HG02798 (cell line): ENCODE data around the gene OAS3.
"Not testable (repeated sequence)": the region's sequence is repeated elsewhere in the genome, so short reads cannot be mapped to it uniquely, and the experiment has no call there.

Source experiments
- ATAC-seq: cut with Tn5 transposase; IDR thresholded peaks from one replicate; pipeline ENCODE4 v1.9.1; 2021; ENCODE audit warnings: mild to moderate bottlenecking; ENCODE audit not compliant: unreplicated experiment, poor library complexity

The OAS3 gene, protein sequence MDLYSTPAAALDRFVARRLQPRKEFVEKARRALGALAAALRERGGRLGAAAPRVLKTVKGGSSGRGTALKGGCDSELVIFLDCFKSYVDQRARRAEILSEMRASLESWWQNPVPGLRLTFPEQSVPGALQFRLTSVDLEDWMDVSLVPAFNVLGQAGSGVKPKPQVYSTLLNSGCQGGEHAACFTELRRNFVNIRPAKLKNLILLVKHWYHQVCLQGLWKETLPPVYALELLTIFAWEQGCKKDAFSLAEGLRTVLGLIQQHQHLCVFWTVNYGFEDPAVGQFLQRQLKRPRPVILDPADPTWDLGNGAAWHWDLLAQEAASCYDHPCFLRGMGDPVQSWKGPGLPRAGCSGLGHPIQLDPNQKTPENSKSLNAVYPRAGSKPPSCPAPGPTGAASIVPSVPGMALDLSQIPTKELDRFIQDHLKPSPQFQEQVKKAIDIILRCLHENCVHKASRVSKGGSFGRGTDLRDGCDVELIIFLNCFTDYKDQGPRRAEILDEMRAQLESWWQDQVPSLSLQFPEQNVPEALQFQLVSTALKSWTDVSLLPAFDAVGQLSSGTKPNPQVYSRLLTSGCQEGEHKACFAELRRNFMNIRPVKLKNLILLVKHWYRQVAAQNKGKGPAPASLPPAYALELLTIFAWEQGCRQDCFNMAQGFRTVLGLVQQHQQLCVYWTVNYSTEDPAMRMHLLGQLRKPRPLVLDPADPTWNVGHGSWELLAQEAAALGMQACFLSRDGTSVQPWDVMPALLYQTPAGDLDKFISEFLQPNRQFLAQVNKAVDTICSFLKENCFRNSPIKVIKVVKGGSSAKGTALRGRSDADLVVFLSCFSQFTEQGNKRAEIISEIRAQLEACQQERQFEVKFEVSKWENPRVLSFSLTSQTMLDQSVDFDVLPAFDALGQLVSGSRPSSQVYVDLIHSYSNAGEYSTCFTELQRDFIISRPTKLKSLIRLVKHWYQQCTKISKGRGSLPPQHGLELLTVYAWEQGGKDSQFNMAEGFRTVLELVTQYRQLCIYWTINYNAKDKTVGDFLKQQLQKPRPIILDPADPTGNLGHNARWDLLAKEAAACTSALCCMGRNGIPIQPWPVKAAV

DNA sequence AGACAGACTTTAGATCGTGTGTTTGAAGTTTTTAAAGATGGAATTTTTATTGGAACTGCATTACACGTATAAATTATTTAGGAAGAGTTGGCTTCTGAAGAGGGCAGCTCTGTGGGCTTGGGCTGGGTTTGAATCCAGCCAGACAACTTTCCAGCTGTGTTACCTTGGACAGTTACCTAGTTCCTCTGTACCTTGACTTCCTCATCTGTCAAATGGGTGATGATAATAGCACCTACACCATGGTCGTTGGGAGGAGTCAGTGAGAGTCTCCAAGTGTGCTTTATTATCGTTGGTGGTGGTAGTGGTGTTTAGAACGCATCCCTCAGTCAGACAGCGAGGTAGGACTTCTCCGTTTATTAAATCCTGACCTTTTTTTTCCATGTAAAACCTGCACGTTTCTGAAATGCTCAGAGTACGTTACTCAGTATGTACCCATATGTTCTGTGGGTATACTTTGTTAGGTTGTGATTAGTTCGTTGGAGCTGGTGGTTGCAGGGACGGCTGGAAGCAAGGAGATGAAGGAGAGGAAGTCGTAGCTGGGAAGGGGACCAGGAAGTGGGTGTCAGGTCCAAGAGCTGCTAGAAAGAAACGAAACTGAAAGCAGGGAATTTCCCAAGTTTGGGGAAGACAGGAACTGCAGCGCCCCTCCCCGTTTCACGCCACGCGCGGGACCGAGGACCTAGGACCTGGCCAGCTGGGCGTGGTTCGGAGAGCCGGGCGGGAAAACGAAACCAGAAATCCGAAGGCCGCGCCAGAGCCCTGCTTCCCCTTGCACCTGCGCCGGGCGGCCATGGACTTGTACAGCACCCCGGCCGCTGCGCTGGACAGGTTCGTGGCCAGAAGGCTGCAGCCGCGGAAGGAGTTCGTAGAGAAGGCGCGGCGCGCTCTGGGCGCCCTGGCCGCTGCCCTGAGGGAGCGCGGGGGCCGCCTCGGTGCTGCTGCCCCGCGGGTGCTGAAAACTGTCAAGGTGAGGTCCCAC, at the start of gene OAS3:
Gene OAS3 (plus strand): TSS at position 734 of the 979 bp plus-strand sequence. CDS start 57 bp downstream, at position 791.
- ATAC-seq, result peak; percentile 37

DNA sequence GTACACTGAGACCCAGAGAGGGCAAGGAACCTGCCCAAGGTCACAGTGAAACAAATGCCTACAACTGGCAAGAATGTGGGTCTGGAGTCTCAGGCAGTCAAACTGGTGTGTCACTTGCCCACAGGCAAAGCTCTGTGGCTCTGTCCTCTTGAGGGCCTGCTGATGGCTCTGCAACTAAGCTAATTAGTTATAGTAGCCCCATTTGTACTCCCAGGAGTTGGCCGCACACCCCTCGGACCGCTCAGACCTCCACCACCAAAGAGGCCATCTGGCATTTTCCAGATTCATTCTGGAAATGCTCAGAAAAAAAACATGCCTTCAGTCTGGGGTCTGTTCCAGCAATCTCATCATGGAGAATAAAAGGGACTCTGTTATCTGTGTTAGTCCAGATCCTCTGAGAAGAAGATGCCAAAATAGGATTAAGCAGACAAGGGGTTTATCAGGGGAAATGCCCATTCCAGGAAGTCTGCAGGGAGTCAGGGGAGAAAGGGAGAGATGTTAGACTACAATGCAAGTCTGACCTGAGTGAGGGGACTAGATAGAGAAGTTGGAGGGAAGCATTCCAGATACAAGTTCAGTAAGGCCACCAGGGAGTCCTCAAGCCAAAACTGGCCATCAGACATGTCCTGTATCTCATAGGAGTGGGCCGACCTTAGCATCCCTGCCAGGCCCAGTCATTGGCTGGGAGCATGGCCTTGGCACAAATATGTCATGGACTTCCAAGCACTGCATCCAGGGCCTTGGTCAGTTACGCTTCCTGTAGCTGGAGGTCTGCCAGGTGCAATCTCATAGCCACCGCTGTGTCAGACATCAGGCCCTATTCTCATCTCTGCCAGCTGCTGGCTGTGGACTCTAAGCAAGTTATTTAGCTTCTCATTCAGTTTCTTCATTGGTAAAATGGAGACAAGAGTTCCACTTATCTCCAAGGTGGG, 46.9 kb upstream of the OAS3 start:
- no peak for ATAC-seq

DNA sequence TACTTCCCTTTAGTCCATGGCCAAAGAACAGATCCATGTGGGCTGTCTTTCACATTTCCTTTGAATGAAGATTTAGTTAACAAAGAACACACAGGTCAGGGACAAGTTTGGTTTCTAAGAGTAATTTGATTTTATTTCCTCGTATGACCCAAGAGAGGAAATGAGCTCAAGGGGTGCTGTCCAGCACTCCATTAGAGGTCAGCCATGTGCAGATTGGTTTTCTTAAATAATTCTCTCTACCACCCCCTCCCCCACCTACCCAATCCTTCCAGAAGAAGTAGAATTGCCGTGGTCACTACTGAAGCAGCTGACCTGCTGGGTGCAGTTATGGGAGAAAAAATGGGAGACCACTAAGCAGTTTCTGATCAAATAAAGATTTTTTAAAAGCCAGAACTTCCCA, 45.4 kb upstream of the OAS3 start:
- ATAC-seq, result no peak

DNA sequence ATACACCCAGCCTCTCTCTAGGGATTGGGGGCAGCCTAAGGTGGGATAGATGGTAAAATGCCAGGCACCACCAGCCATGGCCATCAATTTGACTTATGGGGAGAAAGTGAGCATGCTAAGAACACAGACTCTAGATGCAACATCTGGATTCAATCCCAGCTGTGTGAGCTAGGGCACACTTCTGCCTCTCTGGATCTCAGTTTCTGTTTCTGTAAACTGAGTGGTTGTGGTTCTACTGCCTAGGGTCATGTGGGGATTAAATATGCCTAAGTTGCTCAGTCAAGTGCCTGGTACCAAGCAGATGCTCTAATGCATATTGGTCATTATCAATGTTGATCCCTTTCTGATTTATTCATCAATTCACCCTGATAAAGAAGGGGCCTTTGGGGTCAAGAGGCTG, 44.1 kb upstream of the OAS3 start:
- ATAC-seq, result peak; percentile 57

DNA sequence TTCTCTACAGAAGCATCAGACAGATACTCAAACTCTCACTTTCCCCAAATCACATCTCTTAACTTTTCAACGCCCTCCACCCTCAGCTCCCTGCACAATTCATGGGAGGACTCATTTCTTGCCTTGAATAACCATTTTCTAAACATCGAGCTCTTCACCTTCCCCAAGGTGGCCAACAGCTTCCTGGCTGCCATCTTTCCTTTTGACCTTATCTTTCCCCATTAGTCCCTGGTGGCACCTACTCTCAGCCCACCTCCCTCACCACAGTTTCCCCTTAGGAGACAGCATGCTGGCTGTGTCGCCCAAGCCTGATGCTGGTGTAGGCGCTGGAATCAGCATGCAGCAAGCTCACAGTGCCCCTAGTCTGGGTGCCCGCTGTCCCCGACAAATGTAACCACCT, 39.9 kb upstream of the OAS3 start:
- no peak for ATAC-seq

DNA sequence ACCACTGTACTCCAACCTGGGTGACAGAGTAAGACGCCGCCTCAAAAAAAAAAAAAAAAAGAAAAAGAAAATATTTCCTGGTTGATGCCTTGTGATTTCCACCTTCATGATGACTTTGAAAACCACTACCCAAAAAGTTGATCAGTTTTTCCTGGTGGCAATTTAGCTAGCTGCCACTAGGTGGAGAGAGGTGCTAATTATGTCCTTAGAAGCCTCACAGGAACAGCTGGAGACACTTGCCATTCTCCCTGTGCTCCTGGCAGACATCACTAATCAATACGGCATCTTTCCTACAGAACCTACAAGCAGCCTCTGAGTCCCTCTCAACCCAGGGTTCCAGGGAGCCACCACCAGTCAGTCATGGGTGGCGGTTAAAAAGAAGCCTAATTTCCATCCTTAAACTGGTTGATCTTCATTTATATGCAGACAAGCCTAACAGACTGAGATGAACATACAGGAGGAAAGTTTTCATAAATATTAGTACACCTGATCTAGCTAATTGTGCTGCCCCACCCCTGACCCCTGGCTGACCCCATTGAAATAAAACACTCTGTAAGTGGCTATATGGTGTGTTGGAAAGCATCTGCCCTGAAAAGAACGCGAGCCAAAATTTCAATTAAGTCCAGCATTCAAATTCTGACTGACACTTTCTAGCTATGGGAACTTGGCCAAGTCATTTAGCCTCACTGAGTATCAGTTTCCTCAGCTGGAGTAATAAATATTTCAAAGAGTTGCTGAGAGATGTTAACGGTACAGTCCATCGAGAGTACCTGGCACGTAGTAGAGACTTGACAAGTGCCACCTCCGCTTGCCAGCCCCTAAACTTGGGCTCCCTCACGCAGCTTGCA, 37.8 kb upstream of the OAS3 start:
- ATAC-seq, result no peak

DNA sequence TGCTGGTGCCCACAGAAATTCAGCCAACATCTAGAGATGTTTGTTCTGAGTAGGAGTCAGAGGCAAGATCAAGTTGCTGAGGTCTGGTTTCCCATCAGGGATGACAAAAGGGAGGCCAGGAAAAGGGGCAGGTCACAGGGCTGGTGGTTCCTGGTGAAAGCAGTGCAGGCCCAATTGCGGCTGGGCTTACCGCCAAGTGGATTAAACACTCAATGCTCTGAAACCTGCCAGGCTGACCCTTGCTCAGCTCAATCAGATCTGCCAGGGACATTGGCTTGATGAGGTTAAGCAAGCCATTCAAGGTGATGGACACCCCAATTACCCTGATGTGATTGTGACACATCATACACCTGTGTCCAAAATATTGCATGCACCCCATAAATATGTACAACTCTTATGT, 37.0 kb upstream of the OAS3 start:
- no peak for ATAC-seq

DNA sequence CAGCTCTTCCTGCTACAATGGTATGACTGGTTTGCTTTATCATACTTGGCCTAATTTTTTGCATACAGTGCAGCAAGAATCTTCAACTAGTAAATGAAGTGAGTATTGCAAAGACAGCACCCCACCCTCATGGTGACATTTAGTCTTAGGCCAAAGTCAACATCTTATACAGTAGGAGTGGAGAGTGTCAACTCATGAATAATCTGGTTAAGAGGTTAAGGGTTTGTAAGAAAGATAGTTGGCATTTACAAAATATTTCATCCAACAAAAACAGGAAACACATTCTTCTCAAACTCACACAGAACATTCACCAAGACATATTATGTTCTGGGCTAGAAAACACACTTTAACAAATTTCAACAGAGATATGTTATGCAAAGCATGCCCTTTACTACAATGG, 33.7 kb upstream of the OAS3 start:
- ATAC-seq, result no peak

DNA sequence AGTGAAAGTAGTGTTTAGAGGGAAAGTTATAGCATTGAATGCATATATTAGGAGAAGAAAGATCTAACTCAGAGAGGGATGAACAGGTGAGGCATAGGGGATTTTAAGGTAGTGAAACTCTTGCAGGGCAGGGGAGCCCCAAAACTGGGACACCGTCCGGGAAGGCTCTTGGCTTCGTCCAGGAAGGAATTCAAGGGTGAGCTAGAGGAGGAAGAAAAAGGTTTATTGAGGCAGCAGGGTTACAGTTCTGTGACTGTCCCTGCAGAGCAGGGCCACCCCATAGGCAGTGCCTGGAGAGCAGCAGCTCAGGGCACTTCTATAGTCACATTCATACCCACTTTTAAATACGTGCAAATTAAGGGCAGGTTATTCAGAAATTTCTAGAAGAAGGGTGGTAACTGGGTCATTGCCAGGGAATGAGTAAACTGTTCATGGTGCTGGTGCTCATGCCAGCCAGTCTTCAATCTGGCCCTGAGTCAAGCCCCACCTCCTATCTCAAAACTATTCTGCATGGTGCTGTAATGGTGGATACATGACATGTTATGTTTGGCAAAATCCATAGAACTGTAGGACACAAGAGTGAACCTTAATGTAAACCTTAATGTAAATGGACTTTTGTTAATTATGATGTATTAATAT, 32.7 kb upstream of the OAS3 start:
- ATAC-seq, result no peak

DNA sequence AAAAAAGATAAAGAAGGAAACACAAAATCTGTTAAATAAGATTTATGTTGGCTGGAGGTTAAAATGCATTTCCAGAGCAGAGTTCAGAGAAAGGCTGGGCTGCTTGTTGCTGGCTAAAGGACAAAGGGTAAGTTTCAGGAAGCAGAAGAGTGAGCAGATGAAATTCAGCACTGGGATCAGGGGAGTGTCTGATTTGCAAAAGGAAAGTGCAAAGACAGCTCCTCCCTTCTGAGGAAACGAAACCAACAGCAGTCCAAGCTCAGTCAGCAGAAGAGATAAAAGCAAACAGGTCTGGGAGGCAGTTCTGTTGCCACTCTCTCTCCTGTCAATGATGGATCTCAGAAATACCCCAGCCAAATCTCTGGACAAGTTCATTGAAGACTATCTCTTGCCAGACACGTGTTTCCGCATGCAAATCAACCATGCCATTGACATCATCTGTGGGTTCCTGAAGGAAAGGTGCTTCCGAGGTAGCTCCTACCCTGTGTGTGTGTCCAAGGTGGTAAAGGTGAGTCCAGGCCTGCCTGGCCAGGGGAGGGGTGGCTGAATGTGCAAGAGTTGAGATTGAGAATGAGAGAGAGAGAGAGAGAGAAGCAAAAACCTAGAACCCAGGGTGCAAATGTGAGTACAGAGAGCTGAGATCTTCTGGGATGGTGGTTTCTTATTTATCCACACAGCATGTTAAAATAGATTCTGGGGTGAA, 31.4 kb upstream of the OAS3 start, which contains the start of gene OAS1:
Gene OAS1 (plus strand): TSS at position 251 of the 703 bp plus-strand sequence. CDS start 78 bp downstream, at position 329.
- peak; percentile 75 for ATAC-seq

DNA sequence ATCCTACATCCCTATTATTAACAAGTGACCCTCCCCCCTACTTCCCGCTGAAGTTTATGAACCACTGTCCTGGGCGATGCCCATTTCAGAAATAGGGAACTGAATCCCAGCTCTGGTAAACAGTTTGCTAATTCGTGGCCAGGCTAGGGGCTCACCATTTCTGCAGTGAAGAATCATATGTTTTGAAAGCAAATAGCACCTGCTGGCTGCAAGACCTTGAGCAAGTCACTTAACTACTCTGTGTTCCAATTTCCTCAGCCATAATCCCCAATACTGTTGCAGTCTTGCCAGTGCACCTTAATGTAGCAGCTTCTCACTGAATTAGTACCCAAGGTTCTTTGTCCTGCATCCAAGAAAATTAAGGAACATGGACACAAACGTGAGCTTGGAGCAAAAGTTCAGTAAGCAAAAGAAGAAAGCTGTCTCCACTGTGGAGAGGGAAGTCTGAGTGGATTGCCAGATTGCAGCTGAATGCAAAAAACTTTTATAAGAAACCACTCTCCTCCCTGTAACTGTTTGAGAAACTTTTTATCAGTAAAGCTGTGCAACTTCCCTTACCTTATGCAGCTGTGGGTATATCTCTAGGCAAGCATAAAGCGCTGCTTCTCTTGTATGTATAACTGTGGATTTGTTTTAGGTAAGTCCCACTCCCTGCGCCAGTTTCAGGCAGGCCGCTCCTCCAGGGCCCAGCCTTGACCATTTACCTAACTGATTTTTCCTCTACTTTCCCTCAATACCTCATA, 30.7 kb upstream of the OAS3 start:
- peak; percentile 63 for ATAC-seq

DNA sequence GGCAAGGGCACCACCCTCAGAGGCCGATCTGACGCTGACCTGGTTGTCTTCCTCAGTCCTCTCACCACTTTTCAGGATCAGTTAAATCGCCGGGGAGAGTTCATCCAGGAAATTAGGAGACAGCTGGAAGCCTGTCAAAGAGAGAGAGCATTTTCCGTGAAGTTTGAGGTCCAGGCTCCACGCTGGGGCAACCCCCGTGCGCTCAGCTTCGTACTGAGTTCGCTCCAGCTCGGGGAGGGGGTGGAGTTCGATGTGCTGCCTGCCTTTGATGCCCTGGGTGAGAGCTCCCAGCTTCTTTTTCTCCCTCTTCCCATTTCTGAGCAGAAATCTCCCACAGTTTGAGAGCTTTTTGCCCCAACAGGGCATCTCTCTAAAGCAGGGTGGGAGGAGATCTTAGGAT, 29.7 kb upstream of the OAS3 start:
- no peak for ATAC-seq

DNA sequence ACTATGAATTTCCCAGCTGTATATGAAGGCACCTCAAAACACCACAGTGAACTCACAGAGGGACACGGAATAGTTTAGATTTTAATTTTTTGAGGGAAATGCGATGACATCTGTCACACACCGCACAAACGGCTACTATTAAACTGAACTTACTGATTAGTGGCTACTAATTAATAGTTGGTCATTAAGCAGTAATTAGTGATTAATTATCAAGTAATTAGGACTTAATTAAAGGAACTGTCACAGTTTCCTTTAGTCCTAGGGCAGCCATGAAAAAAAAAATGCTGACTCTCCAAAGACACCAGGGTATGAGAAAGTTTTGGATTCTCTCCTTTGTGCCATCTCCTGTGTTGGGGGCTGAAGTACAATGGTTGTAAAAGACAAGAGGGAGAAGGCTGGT, 28.6 kb upstream of the OAS3 start:
- ATAC-seq, result no peak

DNA sequence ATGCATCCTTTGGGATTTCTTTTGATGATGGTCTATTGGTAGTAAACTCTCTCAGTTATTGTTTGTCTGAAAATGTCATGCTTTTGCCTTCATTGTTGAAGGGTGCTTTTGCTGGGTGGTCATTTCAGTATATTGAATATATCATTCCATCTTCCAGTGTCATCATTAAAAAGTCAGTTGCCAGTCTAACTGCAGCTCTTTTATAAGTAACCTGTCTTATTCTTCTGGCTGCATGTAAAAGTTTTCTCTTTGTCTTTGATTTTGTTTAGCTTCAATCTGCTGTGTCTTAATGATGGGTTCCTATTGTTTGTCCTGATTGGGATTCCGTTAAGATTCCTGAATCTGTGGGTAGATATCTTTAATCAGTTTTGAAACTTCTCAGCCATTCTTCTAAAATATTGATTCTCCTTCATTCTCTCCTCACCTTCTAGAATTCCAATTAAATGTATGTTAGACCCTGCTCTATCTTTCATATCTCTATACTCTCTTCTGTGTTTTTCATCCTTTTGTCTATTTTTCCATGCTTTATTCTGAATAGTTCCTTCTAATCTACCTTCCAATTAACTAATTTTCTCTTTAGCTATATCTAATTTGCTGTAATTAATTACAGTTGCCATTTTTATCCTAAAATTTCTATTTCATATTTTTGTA, 25.1 kb upstream of the OAS3 start:
- no peak for ATAC-seq

DNA sequence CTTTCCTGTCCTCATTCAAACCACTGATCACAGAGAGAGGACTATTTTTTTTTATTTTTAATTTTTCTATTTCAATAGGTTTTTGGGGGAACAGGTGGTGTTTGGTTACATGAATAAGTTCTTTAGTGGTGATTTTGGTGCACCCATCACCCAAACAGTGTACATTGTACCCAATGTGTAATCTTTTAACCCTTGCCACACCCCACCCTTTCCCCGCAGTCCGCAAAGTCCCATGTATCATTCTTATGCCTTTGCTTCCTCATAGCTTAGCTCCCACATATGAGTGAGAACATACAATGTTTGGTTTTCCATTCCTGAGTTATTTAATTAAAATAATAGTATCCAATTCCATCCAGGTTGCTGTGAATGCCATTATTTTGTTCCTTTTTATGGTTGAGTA, 24.4 kb upstream of the OAS3 start:
- ATAC-seq, result not testable (repeated sequence)

DNA sequence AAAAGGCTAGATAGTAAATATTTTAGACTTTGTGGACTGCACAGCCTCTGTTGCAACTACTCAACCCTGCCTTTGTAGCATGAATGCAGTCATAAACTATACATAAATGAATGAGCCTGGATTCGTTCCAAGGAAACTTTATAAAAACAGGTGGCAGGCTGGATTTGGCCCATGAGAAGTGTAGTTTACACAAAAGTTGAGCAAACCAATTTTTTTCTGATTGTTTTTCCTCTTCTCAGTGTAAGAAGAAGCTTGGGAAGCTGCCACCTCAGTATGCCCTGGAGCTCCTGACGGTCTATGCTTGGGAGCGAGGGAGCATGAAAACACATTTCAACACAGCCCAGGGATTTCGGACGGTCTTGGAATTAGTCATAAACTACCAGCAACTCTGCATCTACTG, 22.0 kb upstream of the OAS3 start:
- no peak for ATAC-seq
